ENCODE measurements around the gene DUSP1.

DUSP1 gene

GRCh38 chr5:172743112-172743959 is 27.7 kb downstream of the DUSP1 start:
- DNase-seq: no peak

GRCh38 chr5:172741206-172741582 is 29.8 kb downstream of the DUSP1 start:
- no peak for DNase-seq

GRCh38 chr5:172740428-172741205 is 30.4 kb downstream of the DUSP1 start:
- DNase-seq: peak; percentile 87 to 98 (median 95)

GRCh38 chr5:172739375-172739774 is 31.6 kb downstream of the DUSP1 start:
- DNase-seq: no peak

- no peak for DNase-seq
Observed at GRCh38 chr5:172736508-172737135, 34.4 kb downstream of the DUSP1 start.

GRCh38 chr5:172735141-172735831 is 35.7 kb downstream of the DUSP1 start:
- DNase-seq: no peak

GRCh38 chr5:172733974-172734346 is 37.0 kb downstream of the DUSP1 start:
- DNase-seq: no peak

GRCh38 chr5:172733131-172733973 is 37.6 kb downstream of the DUSP1 start:
- DNase-seq: peak; percentile 77 to 83 (median 79)

GRCh38 chr5:172732201-172732865 is 38.7 kb downstream of the DUSP1 start:
- no peak for DNase-seq

GRCh38 chr5:172731680-172732074 is 39.3 kb downstream of the DUSP1 start:
- DNase-seq: no peak

GRCh38 chr5:172730981-172731679 is 39.9 kb downstream of the DUSP1 start:
- DNase-seq: peak; percentile 57 to 59 (median 57)

- no peak for DNase-seq
Observed at GRCh38 chr5:172730222-172730621, 40.8 kb downstream of the DUSP1 start.

GRCh38 chr5:172729588-172729987 is 41.4 kb downstream of the DUSP1 start:
- no peak for DNase-seq

GRCh38 chr5:172728481-172729241 is 42.3 kb downstream of the DUSP1 start:
- DNase-seq: no peak

GRCh38 chr5:172727551-172727950 is 43.4 kb downstream of the DUSP1 start:
- no peak for DNase-seq

GRCh38 chr5:172726966-172727365 is 44.0 kb downstream of the DUSP1 start:
- DNase-seq: no peak

- DNase-seq: no peak
Observed at GRCh38 chr5:172725785-172726184, 45.2 kb downstream of the DUSP1 start.

GRCh38 chr5:172725273-172725672 is 45.7 kb downstream of the DUSP1 start:
- no peak for DNase-seq

GRCh38 chr5:172724242-172725183 is 46.5 kb downstream of the DUSP1 start:
- DNase-seq: no peak

All from suppressor macrophage treated with lipopolysaccharide for 1 hour (primary cell).